Cardiac fibroblast (primary cell): Measurements from ENCODE around the gene PAQR9.

Experiments
- DNase-seq, 2 donors: peaks; one replicate each; pipeline versions ENCODE4 v3.0.0 to v3.0.0-alpha.2; 2010; ENCODE audit warnings: low read depth in 2 of 2
- H3K4me3 ChIP-seq, 2 donors: replicated peaks in 1 of 2; 1 replicate in 1 of 2; 2 replicates in 1 of 2; pipeline ENCODE4 v1.5.1; 2011; ENCODE audit warnings: low read depth in 2 of 2, low read length in 2 of 2, mild to moderate bottlenecking in 2 of 2, moderate library complexity in 1 of 2
- TF ChIP-seq, protein P1 (sequence below): IDR thresholded peaks from one replicate; pipeline ENCODE4 v1.5.1; 2011; ENCODE audit warnings: low read depth, mild to moderate bottlenecking, low read length, inconsistent platforms

Gene PAQR9

GRCh38 chr3:143001369-143002082 lies 38.1 kb upstream of the PAQR9 start, which contains the start of gene U2SURP:
Gene U2SURP, plus strand, starts transcription at chr3:143001570. Its CDS starts 59 bp downstream, at chr3:143001629.
- TF ChIP-seq, protein P1, sequence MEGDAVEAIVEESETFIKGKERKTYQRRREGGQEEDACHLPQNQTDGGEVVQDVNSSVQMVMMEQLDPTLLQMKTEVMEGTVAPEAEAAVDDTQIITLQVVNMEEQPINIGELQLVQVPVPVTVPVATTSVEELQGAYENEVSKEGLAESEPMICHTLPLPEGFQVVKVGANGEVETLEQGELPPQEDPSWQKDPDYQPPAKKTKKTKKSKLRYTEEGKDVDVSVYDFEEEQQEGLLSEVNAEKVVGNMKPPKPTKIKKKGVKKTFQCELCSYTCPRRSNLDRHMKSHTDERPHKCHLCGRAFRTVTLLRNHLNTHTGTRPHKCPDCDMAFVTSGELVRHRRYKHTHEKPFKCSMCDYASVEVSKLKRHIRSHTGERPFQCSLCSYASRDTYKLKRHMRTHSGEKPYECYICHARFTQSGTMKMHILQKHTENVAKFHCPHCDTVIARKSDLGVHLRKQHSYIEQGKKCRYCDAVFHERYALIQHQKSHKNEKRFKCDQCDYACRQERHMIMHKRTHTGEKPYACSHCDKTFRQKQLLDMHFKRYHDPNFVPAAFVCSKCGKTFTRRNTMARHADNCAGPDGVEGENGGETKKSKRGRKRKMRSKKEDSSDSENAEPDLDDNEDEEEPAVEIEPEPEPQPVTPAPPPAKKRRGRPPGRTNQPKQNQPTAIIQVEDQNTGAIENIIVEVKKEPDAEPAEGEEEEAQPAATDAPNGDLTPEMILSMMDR: no peak
- DNase-seq: peak; percentile 99
- H3K4me3 ChIP-seq: peak within 1 kb of the TSS; percentile 76 to 94

- no peak for DNase-seq
These were observed 37.5 kb upstream of the PAQR9 start for GRCh38 chr3:143001034-143001368.

GRCh38 chr3:143000528-143000927 lies 37.1 kb upstream of the PAQR9 start:
- TF ChIP-seq, protein P1: no peak
- peak overlapping the region; percentile 76 to 94 for H3K4me3 ChIP-seq
- DNase-seq: peak; percentile 35 to 67

More at GRCh38 chr3:143001034-143001368, 37.5 kb upstream of the PAQR9 start:
- peak overlapping the region; percentile 76 to 94 for H3K4me3 ChIP-seq
- TF ChIP-seq, protein P1: no peak

DNA sequence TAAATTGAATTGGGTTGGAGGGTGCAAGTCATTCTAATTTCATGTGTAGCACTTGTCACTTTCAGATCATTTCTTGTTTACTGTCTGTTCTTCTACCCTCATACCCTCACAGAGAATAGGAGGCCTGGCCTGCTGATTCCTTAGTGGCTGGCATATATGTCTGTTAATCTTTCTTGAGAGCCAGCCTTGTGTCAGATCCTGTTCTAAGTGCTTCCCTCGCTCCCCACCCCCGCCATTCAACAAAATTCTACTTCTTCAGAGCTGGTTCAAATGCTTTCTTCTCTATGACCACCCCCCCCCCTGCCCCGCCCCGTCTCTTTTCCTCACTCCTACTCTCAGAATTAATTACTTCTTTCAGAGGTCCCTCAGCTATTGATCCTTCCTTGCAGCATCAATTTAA lies 36.4 kb upstream of the PAQR9 start:
- DNase-seq: peak; percentile 14 to 27
- peak overlapping the region in 1 of 2 donors; percentile 76 for H3K4me3 ChIP-seq
- TF ChIP-seq, protein P1: no peak

GRCh38 chr3:142998439-142998838 lies 35.0 kb upstream of the PAQR9 start:
- no peak overlapping the region for H3K4me3 ChIP-seq
- peak; percentile 32 to 50 for DNase-seq
- TF ChIP-seq, protein P1: no peak

DNA sequence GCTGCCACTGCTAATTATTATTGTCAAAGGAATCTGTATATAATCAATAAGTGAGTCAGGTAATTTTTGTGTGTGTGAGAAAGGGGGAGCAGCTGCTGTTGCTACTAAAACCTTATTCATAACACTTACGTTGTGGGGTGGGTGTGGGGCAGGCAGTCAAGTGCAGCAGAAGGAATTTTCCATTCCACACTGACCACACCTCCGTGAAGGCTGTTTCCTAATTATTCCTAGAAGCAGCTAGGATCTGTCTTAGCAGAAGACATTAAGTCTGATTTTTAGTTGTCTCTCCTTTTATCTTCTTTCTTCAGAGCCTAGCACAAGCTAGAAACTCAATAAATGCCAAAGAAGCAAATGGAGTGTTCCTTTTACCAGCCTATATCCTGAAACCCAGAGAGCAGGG lies 33.9 kb upstream of the PAQR9 start:
- TF ChIP-seq, protein P1: no peak
- no peak for DNase-seq
- no peak overlapping the region for H3K4me3 ChIP-seq
